ENCODE data around the gene EPHA7.

The EPHA7 gene

GRCh38 chr6:93417421-93418013 lies 1.8 kb downstream of the EPHA7 start:
- in situ Hi-C loops (cut with HindIII; ENCODE audit: low sequenced_read_pairs) = no loop called here
- DNase-seq (ENCODE audit: low read depth, low spot score) = peak; percentile 70
- TF ChIP-seq CTCF (IDR thresholded peaks at IDR 0.05; ENCODE audit: low read depth, low read length) = peak; percentile 48
- H3K4me3 ChIP-seq (ENCODE audit: low read depth, low read length) = peak overlapping the region; percentile 69

- peak; percentile 56 for DNase-seq (ENCODE audit: low read depth, low spot score)
- in situ Hi-C loops (cut with HindIII; ENCODE audit: low sequenced_read_pairs) = no loop called here
- TF ChIP-seq CTCF (IDR thresholded peaks at IDR 0.05; ENCODE audit: low read depth, low read length) = no peak
- H3K4me3 ChIP-seq (ENCODE audit: low read depth, low read length) = peak overlapping the region; percentile 69
Observed at GRCh38 chr6:93416571-93417420, 2.6 kb downstream of the EPHA7 start.

- no peak overlapping the region for H3K4me3 ChIP-seq (ENCODE audit: low read depth, low read length)
- DNase-seq (ENCODE audit: low read depth, low spot score) = no peak
- in situ Hi-C loops (cut with HindIII; ENCODE audit: low sequenced_read_pairs) = no loop called here
- TF ChIP-seq CTCF (IDR thresholded peaks at IDR 0.05; ENCODE audit: low read depth, low read length) = no peak
Observed at GRCh38 chr6:93413190-93413589, 6.2 kb downstream of the EPHA7 start.

- in situ Hi-C loops (cut with HindIII; ENCODE audit: low sequenced_read_pairs) = no loop called here
- no peak overlapping the region for H3K4me3 ChIP-seq (ENCODE audit: low read depth, low read length)
- DNase-seq (ENCODE audit: low read depth, low spot score) = no peak
- TF ChIP-seq CTCF (IDR thresholded peaks at IDR 0.05; ENCODE audit: low read depth, low read length) = no peak
Observed at GRCh38 chr6:93412452-93412851, 6.9 kb downstream of the EPHA7 start.

GRCh38 chr6:93407186-93407585 lies 12.2 kb downstream of the EPHA7 start:
- H3K4me3 ChIP-seq (ENCODE audit: low read depth, low read length) = no peak overlapping the region
- peak; percentile 54 for DNase-seq (ENCODE audit: low read depth, low spot score)
- in situ Hi-C loops (cut with HindIII; ENCODE audit: low sequenced_read_pairs) = no loop called here
- TF ChIP-seq CTCF (IDR thresholded peaks at IDR 0.05; ENCODE audit: low read depth, low read length) = no peak

- in situ Hi-C loops (cut with HindIII; ENCODE audit: low sequenced_read_pairs) = no loop called here
- no peak for TF ChIP-seq CTCF (IDR thresholded peaks at IDR 0.05; ENCODE audit: low read depth, low read length)
- no peak for DNase-seq (ENCODE audit: low read depth, low spot score)
Observed at GRCh38 chr6:93403390-93403789, 16.0 kb downstream of the EPHA7 start.

More at GRCh38 chr6:93403390-93403789, 16.0 kb downstream of the EPHA7 start:
- H3K4me3 ChIP-seq (ENCODE audit: low read depth, low read length) = no peak overlapping the region

All from astrocyte of the spinal cord (primary cell).